Suprapubic skin (tissue), 4 donors: ENCODE data around the gene CYP4B1. TPM values are rescaled to one million over a fixed set of nuclear protein-coding genes. Genes with fewer than 3 reads are reported as not detected.

Experiments
- DNase-seq, 2 donors: peaks; one replicate each; pipeline ENCODE4 v3.0.0-alpha.2; 2019; ENCODE audit warnings: low spot score in 2 of 2
- H3K27ac ChIP-seq: fragments of 200-600 bp; sonication (generic); one replicate; pipeline ENCODE4 v1.5.1; 2019
- H3K27me3 ChIP-seq: fragments of 200-600 bp; sonication (generic); one replicate; pipeline ENCODE4 v1.5.1; 2019
- H3K36me3 ChIP-seq: fragments of 200-600 bp; sonication (generic); one replicate; pipeline ENCODE4 v1.5.1; 2019
- H3K4me1 ChIP-seq: fragments of 200-600 bp; sonication (generic); one replicate; pipeline ENCODE4 v1.5.1; 2019
- H3K4me3 ChIP-seq: fragments of 200-600 bp; sonication (generic); one replicate; pipeline ENCODE4 v1.5.1; 2019; ENCODE audit warnings: mild to moderate bottlenecking
- H3K9me3 ChIP-seq: fragments of 200-600 bp; sonication (generic); one replicate; pipeline ENCODE4 v1.5.1; 2019
- EP300 ChIP-seq: sonication (generic); formaldehyde crosslinking; IDR thresholded peaks from one replicate; pipeline ENCODE4 v1.6.1; 2017; ENCODE audit warnings: antibody characterized with exemption
- POLR2A ChIP-seq, 2 donors: fragments of 450-650 bp; IDR thresholded peaks; one replicate each; pipeline ENCODE4 v1.6.1; 2017; ENCODE audit warnings: antibody characterized with exemption in 2 of 2, mild to moderate bottlenecking in 2 of 2, moderate library complexity in 2 of 2
- POLR2AphosphoS5 ChIP-seq, 3 donors: sonication (generic); formaldehyde crosslinking; IDR thresholded peaks; one replicate each; pipeline ENCODE4 v1.6.1; 2017; ENCODE audit warnings: antibody characterized with exemption in 3 of 3
- WGBS: methylation state at CpG from one replicate; pipeline ENCODE4 v1.1.5; 2018; 5-methylcytosine and 5-hydroxymethylcytosine counted together
- total RNA-seq, 4 donors: library from RNA; depleted of rRNA; stranded (reverse); fragments of >200 nt; gene quantifications; one replicate each; pipeline ENCODE4 v1.1.0, GENCODE V29; 2016
- TF ChIP-seq, protein P1 (sequence below), 2 donors: fragments of 200-600 bp in 1 of 2; fragments of 450-650 bp in 1 of 2; sonication (generic) in 1 of 2; IDR thresholded peaks; one replicate each; pipeline ENCODE4 v1.5.1; 2016 to 2019; ENCODE audit warnings: antibody characterized with exemption in 2 of 2, mild to moderate bottlenecking in 1 of 2, moderate library complexity in 1 of 2

Gene CYP4B1
- total RNA-seq, 4 donors from 2014 or later = 61.8 to 116 (median 88.6) TPM

DNA sequence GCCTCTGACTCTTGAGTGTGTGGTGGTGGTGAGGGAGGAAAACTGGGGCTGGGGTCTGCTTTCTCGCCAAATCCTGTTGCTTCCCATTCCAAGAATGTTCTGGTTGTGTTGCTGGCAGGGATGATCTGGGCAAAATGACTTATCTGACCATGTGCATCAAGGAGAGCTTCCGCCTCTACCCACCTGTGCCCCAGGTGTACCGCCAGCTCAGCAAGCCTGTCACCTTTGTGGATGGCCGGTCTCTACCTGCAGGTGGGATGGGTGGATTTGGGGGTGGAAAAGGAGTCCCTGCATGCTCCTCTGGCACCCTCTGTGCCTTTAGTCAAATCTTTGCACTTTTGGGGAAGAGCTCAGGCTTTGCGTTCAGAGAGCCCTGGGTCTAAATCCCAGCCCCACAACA lies 18.1 kb downstream of the CYP4B1 start:
- DNase-seq = no peak
- 87% methylated on average over 5 of the region's 5 CpGs for WGBS
- Histone ChIP-seq H3K27ac (no peak overlapping the region), H3K9me3 (no peaks in the 10 kb centered on the region), H3K4me1 (no peaks in the 10 kb centered on the region), H3K27me3 (no peaks in the 10 kb centered on the region), H3K36me3 (peaks cover 68% of the 10 kb centered on the region), H3K4me3 (no peak overlapping the region)
- TF ChIP-seq POLR2AphosphoS5 (IDR thresholded peaks at IDR 0.05) (no peak), EP300 (no peak), POLR2A (IDR thresholded peaks at IDR 0.05) (no peak)
- TF ChIP-seq, protein P1, sequence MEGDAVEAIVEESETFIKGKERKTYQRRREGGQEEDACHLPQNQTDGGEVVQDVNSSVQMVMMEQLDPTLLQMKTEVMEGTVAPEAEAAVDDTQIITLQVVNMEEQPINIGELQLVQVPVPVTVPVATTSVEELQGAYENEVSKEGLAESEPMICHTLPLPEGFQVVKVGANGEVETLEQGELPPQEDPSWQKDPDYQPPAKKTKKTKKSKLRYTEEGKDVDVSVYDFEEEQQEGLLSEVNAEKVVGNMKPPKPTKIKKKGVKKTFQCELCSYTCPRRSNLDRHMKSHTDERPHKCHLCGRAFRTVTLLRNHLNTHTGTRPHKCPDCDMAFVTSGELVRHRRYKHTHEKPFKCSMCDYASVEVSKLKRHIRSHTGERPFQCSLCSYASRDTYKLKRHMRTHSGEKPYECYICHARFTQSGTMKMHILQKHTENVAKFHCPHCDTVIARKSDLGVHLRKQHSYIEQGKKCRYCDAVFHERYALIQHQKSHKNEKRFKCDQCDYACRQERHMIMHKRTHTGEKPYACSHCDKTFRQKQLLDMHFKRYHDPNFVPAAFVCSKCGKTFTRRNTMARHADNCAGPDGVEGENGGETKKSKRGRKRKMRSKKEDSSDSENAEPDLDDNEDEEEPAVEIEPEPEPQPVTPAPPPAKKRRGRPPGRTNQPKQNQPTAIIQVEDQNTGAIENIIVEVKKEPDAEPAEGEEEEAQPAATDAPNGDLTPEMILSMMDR (IDR thresholded peaks at IDR 0.05) = no peak

DNA sequence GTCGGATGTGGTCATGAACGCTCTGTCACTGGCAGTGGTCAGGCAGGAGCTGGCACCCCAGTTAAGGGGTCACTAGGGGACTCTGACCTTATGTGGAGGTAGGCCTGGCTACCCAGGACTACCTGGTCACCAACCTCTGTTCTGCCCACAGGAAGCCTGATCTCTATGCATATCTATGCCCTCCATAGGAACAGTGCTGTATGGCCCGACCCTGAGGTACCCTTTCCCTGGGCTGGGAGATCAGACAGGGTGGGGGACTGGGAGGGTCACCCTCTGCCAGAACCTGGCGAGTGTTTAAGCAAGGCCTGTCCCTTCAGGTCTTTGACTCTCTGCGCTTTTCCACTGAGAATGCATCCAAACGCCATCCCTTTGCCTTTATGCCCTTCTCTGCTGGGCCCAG lies 19.0 kb downstream of the CYP4B1 start:
- WGBS = 66% methylated on average over 5 of the region's 6 CpGs

DNA sequence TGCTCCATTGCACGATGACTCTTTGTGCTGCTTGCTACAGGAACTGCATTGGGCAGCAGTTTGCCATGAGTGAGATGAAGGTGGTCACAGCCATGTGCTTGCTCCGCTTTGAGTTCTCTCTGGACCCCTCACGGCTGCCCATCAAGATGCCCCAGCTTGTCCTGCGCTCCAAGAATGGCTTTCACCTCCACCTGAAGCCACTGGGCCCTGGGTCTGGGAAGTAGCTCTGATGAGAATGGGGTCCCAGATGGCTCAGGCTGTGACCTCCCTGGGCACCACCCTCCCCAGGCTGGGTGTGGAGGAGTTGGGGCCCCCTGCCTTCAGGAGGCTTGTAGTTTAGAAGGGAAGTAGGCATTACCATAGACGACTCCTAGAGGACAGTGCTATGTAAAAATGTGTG lies 19.7 kb downstream of the CYP4B1 start:
- no peaks in the 10 kb centered on the region for H3K4me1 ChIP-seq
- TF ChIP-seq, protein P1 (IDR thresholded peaks at IDR 0.05) = no peak
- no peak for TF ChIP-seq POLR2AphosphoS5 (IDR thresholded peaks at IDR 0.05)
- no peak for TF ChIP-seq EP300
- no peak for TF ChIP-seq POLR2A (IDR thresholded peaks at IDR 0.05)
- no peak for DNase-seq
- H3K36me3 ChIP-seq = peaks cover 54% of the 10 kb centered on the region
- H3K9me3 ChIP-seq = no peaks in the 10 kb centered on the region
- H3K27ac ChIP-seq = no peak overlapping the region
- WGBS = 95% methylated on average over 5 of the region's 5 CpGs
- H3K27me3 ChIP-seq = no peaks in the 10 kb centered on the region
- no peak overlapping the region for H3K4me3 ChIP-seq

More for the DNA sequence above, 19.0 kb downstream of the CYP4B1 start:
- no peaks in the 10 kb centered on the region for H3K9me3 ChIP-seq
- H3K4me3 ChIP-seq = no peak overlapping the region
- H3K4me1 ChIP-seq = no peaks in the 10 kb centered on the region
- H3K27ac ChIP-seq = no peak overlapping the region
- TF ChIP-seq EP300 (no peak), POLR2AphosphoS5 (IDR thresholded peaks at IDR 0.05) (no peak), POLR2A (IDR thresholded peaks at IDR 0.05) (no peak)
- TF ChIP-seq, protein P1 (IDR thresholded peaks at IDR 0.05) = no peak
- H3K36me3 ChIP-seq = peaks cover 61% of the 10 kb centered on the region
- H3K27me3 ChIP-seq = no peaks in the 10 kb centered on the region
- DNase-seq = no peak

DNA sequence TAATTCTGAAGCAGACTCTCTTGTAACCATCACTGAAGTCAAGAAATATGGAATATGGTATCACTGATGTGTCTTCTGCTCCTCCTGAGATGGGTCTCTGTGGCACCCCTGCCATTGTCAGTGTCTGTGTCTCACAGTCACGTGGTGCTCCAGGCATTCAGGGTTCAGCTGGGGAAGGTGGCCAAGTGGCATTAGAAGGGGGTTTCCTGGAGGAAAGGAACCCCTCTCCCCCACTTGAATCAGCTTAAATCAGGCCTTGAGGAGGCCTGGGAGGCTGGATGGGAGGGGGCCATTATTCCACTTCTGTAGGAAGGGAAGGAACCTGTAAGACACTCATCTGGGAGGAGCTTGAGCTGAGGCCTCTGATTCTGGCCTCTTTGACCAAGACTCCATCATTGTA lies 20.5 kb downstream of the CYP4B1 start:
- 72% methylated on average over 1 of the region's 1 CpG for WGBS
- TF ChIP-seq EP300 (no peak), POLR2AphosphoS5 (IDR thresholded peaks at IDR 0.05) (no peak), POLR2A (IDR thresholded peaks at IDR 0.05) (no peak)
- TF ChIP-seq, protein P1 (IDR thresholded peaks at IDR 0.05) = no peak
- Histone ChIP-seq H3K27me3 (no peaks in the 10 kb centered on the region), H3K4me3 (no peak overlapping the region), H3K36me3 (peaks cover 47% of the 10 kb centered on the region), H3K27ac (no peak overlapping the region), H3K4me1 (no peaks in the 10 kb centered on the region), H3K9me3 (no peaks in the 10 kb centered on the region)
- no peak for DNase-seq

DNA sequence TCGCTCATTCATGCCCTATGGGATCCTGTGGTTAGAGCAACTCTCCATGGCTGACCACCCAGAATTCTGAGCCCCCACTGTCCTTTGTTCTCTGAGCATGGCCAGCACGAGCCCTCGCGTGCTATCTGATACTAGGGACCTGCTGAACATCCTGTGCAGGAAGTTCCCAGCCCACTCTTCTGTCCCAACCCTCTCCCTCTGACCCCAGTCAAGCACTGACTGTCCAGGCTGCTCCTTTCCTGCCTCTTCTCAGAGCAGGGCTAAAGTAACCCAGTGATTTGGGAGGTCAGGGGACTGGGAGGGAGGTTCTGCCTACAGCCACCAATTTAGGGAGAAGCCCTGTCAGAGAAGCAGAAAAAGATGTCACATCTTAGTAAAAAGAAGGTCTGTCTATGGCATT lies 21.2 kb downstream of the CYP4B1 start:
- TF ChIP-seq, protein P1 (IDR thresholded peaks at IDR 0.05) = no peak
- TF ChIP-seq POLR2AphosphoS5 (IDR thresholded peaks at IDR 0.05) (no peak), EP300 (no peak), POLR2A (IDR thresholded peaks at IDR 0.05) (no peak)
- no peak overlapping the region for H3K4me3 ChIP-seq
- no peak overlapping the region for H3K27ac ChIP-seq
- H3K36me3 ChIP-seq = peaks cover 39% of the 10 kb centered on the region
- DNase-seq = no peak
- H3K9me3 ChIP-seq = no peaks in the 10 kb centered on the region
- no peaks in the 10 kb centered on the region for H3K4me1 ChIP-seq
- H3K27me3 ChIP-seq = no peaks in the 10 kb centered on the region
- WGBS = 90% methylated on average over 4 of the region's 4 CpGs
